Panc1 (cell line): ENCODE data around the gene FAAP100. TPM values are rescaled to one million over a fixed set of nuclear protein-coding genes. Genes with fewer than 3 reads are reported as not detected.
A peak's percentile ranks its signal among the peaks of the same experiment; 100 is the strongest.

Source experiments
- ATAC-seq: fragments of 200-7000 bp; cut with Tn5 transposase; 2 replicates; pipeline ENCODE4 v1.9.1; 2020; ENCODE audit warnings: mild to moderate bottlenecking, moderate library complexity
- BruUV-seq: library from RNA; stranded (reverse); fragments of 400-500 nt; replicated peaks from 2 replicates; lab custom pipeline; 2021; lab: Mats Ljungman, UMichigan
- CTCF ChIA-PET: fragments of 300-600 bp; sonication (Branson Sonifier 250); formaldehyde crosslinking; loops from one replicate; lab custom pipeline; 2022; ENCODE audit warnings: antibody characterized with exemption; lab: Charles Lee
- POLR2A ChIA-PET: fragments of 300-600 bp; sonication (Branson Sonifier 250); formaldehyde crosslinking; loops from one replicate; lab custom pipeline; 2022; ENCODE audit warnings: antibody characterized with exemption; lab: Charles Lee
- DNase-seq: peaks from one replicate; pipeline ENCODE4 v3.0.0-alpha.2; 2010; ENCODE audit warnings: low read depth, low spot score
- H3K27ac ChIP-seq: 2 replicates; pipeline ENCODE4 v1.5.1; 2011; ENCODE audit warnings: mild to moderate bottlenecking, low read length, inconsistent platforms
- H3K27me3 ChIP-seq: fragments of 200-500 bp; sonication (Bioruptor generic); 2 replicates; pipeline ENCODE4 v1.6.0; 2014; ENCODE audit warnings: low read length, inconsistent platforms; ENCODE audit not compliant: control insufficient read depth, insufficient read depth
- H3K36me3 ChIP-seq: fragments of 200-500 bp; sonication (Bioruptor generic); 2 replicates; pipeline ENCODE4 v1.5.1; 2014; ENCODE audit warnings: inconsistent platforms, mild to moderate bottlenecking, low read length, moderate library complexity; ENCODE audit not compliant: control insufficient read depth, insufficient read depth
- H3K4me1 ChIP-seq: 2 replicates; pipeline ENCODE4 v1.5.1; 2011; ENCODE audit warnings: inconsistent platforms, mild to moderate bottlenecking, low read length, moderate library complexity; ENCODE audit not compliant: control insufficient read depth, insufficient read depth
- H3K4me3 ChIP-seq, 2 experiments: 2 replicates each; pipeline ENCODE4 v1.5.1; 2011 to 2012; ENCODE audit warnings: low read depth in 2 of 2, low read length in 2 of 2, mild to moderate bottlenecking in 2 of 2, inconsistent platforms in 1 of 2, moderate library complexity in 1 of 2
- H3K9me3 ChIP-seq: fragments of 200-500 bp; sonication (Bioruptor generic); 2 replicates; pipeline ENCODE4 v1.5.1; 2014; ENCODE audit warnings: low read depth, mild to moderate bottlenecking, inconsistent platforms, low read length, moderate library complexity; ENCODE audit not compliant: control insufficient read depth, insufficient read depth
- CTCF ChIP-seq: fragments of 450-650 bp; IDR thresholded peaks from 2 replicates; pipeline ENCODE4 v1.5.1; 2017; ENCODE audit warnings: mild to moderate bottlenecking
- POLR2AphosphoS5 ChIP-seq: IDR thresholded peaks from 2 replicates; pipeline ENCODE4 v1.6.1; 2012; ENCODE audit warnings: mild to moderate bottlenecking, low read depth, low read length, moderate library complexity
- REST ChIP-seq, 2 experiments: IDR thresholded peaks; 2 replicates each; pipeline ENCODE4 v1.6.1; 2011 to 2012; ENCODE audit warnings: low read depth in 2 of 2, control low read depth in 1 of 2, low read length in 1 of 2, mild to moderate bottlenecking in 1 of 2, moderate library complexity in 1 of 2; ENCODE audit not compliant: insufficient read depth in 1 of 2
- SIN3A ChIP-seq: IDR thresholded peaks from 2 replicates; pipeline ENCODE4 v1.6.1; 2012; ENCODE audit warnings: low read depth, mild to moderate bottlenecking, low read length, moderate library complexity, borderline replicate concordance; ENCODE audit not compliant: insufficient read depth
- TCF7L2 ChIP-seq: IDR thresholded peaks from 2 replicates; pipeline ENCODE4 v1.6.1; 2011; ENCODE audit warnings: mild to moderate bottlenecking, low read depth, low read length, inconsistent platforms
- in situ Hi-C: cut with HindIII; loops from 2 replicates; pipeline ENCODE4 v1.10.0; 2016; ENCODE audit warnings: low sequenced_read_pairs, low pct_unique_long_range_greater_than_20kb
- intact Hi-C: fragments of 100-400 bp; cut with micrococcal nuclease; formaldehyde crosslinking; loops from one replicate; pipeline ENCODE4 v1.10.0; 2022; ENCODE audit not compliant: unreplicated experiment
- total RNA-seq: library from RNA; stranded (reverse); gene quantifications from one replicate; pipeline ENCODE4 v1.2.1, GENCODE V29; 2021; ENCODE audit not compliant: unreplicated experiment

FAAP100 gene
- total RNA-seq, 1 experiment from 2014 or later = 265 TPM

- intact Hi-C loops = loop anchor here (2.0 kb wide), 1 partner anchor 14 kb away; the partner anchor contains the start of gene FAAP100
- Histone ChIP-seq H3K27ac (peak overlapping the region; percentile 100), H3K36me3 (peaks cover 26% of the 10 kb centered on the region), H3K9me3 (no peaks in the 10 kb centered on the region), H3K27me3 (no peaks in the 10 kb centered on the region), H3K4me1 (peaks cover 76% of the 10 kb centered on the region), H3K4me3 (peak overlapping the region in 1 of 2 experiments; percentile 17; a peak in 1 of 4 replicates)
- in situ Hi-C loops = no loop called here
- BruUV-seq = no TSS peak
- TF ChIP-seq SIN3A = no peak
- no peak for TF ChIP-seq CTCF
- no peak for TF ChIP-seq REST (IDR thresholded peaks at IDR 0.05; ENCODE audit: insufficient read depth in 1 of 2, low read depth in 2 of 2, low read length in 1 of 2)
- TF ChIP-seq TCF7L2 = no peak
- TF ChIP-seq POLR2AphosphoS5 = no peak
- DNase-seq (no peak), ATAC-seq (peak; percentile 2; the same call in 1 of the 2 replicates)
- POLR2A ChIA-PET = no interaction called here
- CTCF ChIA-PET = interaction anchor here (1.4 kb wide), 1 partner anchor 13 kb away, joined by 5 read pairs; no protein-coding TSS in a partner anchor
Observed at GRCh38 chr17:81567191-81567590, 15.0 kb upstream of the FAAP100 start.

- Histone ChIP-seq H3K27ac (peak overlapping the region; percentile 100), H3K27me3 (no peaks in the 10 kb centered on the region), H3K9me3 (no peaks in the 10 kb centered on the region), H3K4me3 (peak overlapping the region in 1 of 2 experiments; percentile 17; a peak in 2 of 4 replicates), H3K4me1 (peaks cover 80% of the 10 kb centered on the region), H3K36me3 (peaks cover 23% of the 10 kb centered on the region)
- CTCF ChIA-PET = interaction anchor here (1.4 kb wide), 1 partner anchor 13 kb away, joined by 5 read pairs; no protein-coding TSS in a partner anchor
- TF ChIP-seq SIN3A (0 out of 2 replicates have a peak, but pooled peaks have one; percentile 62), CTCF (no peak), POLR2AphosphoS5 (peak; percentile 99), REST (IDR thresholded peaks at IDR 0.05; ENCODE audit: insufficient read depth in 1 of 2, low read depth in 2 of 2, low read length in 1 of 2) (no peak), TCF7L2 (peak; percentile 87)
- no TSS peak for BruUV-seq
- intact Hi-C loops = loop anchor here (2.0 kb wide), 1 partner anchor 14 kb away; the partner anchor contains the start of gene FAAP100
- in situ Hi-C loops = no loop called here
- DNase-seq (no peak), ATAC-seq (peak; percentile 86)
- POLR2A ChIA-PET = interaction anchor here (0.6 kb wide), 1 partner anchor 8 kb away, joined by 8 read pairs; no protein-coding TSS in a partner anchor
Observed at GRCh38 chr17:81566461-81567126, 14.4 kb upstream of the FAAP100 start.
